ENCODE data around the gene TDP1.

- TF ChIP-seq CTCF (IDR thresholded peaks at IDR 0.05): no peak
- TF ChIP-seq POLR2A (IDR thresholded peaks at IDR 0.05): no peak
Measured at GRCh38 chr14:89986462-89987160, 30.9 kb downstream of the TDP1 start.

Data from lower leg skin (tissue), 3 donors.